GM12864 (cell line): ENCODE results near the gene ZNF268.

Experiments used
- DNase-seq: peaks from one replicate; pipeline ENCODE4 v3.0.0-alpha.2; 2011; ENCODE audit warnings: low read depth
- H3K4me3 ChIP-seq: 2 replicates; pipeline ENCODE4 v1.5.1; 2011; ENCODE audit warnings: mild to moderate bottlenecking, low read depth, low read length, control low read depth
- TF ChIP-seq, protein P1 (sequence below): IDR thresholded peaks from 2 replicates; pipeline ENCODE4 v1.5.1; 2011; ENCODE audit warnings: low read depth, mild to moderate bottlenecking, moderate library complexity, low read length, control low read depth, inconsistent platforms; ENCODE audit errors: missing control alignments

Gene ZNF268

GRCh38 chr12:133225527-133225926, 44.2 kb downstream of the ZNF268 start:
- no peak for DNase-seq
- TF ChIP-seq, protein P1, sequence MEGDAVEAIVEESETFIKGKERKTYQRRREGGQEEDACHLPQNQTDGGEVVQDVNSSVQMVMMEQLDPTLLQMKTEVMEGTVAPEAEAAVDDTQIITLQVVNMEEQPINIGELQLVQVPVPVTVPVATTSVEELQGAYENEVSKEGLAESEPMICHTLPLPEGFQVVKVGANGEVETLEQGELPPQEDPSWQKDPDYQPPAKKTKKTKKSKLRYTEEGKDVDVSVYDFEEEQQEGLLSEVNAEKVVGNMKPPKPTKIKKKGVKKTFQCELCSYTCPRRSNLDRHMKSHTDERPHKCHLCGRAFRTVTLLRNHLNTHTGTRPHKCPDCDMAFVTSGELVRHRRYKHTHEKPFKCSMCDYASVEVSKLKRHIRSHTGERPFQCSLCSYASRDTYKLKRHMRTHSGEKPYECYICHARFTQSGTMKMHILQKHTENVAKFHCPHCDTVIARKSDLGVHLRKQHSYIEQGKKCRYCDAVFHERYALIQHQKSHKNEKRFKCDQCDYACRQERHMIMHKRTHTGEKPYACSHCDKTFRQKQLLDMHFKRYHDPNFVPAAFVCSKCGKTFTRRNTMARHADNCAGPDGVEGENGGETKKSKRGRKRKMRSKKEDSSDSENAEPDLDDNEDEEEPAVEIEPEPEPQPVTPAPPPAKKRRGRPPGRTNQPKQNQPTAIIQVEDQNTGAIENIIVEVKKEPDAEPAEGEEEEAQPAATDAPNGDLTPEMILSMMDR, result no peak
- no peak overlapping the region for H3K4me3 ChIP-seq

- H3K4me3 ChIP-seq, result no peak overlapping the region
- TF ChIP-seq, protein P1, result no peak
- DNase-seq, result no peak
Measured at GRCh38 chr12:133226690-133227089, 45.4 kb downstream of the ZNF268 start.

- TF ChIP-seq, protein P1, result no peak
- no peak overlapping the region for H3K4me3 ChIP-seq
- no peak for DNase-seq
Measured at GRCh38 chr12:133227281-133227852, 46.1 kb downstream of the ZNF268 start.

DNA sequence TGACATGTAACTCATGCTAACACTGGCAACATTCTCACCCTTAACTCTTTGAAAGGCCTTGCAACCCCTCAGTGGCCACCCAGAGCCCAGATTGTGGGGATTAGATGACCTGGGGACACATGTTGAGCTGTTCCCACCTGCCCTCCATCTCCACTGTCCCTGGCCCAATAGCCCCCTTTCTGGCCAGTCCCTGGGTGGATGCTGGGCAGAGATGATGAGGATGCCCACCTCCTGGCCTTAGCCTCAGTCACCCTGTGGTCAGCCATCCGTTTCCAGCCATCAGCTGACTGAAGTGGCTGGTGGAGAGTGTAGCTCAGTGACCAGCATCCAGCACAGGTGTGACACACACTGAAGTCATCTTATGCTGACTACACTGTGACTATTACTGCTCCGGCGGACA, 49.7 kb downstream of the ZNF268 start:
- TF ChIP-seq, protein P1, result no peak

DNA sequence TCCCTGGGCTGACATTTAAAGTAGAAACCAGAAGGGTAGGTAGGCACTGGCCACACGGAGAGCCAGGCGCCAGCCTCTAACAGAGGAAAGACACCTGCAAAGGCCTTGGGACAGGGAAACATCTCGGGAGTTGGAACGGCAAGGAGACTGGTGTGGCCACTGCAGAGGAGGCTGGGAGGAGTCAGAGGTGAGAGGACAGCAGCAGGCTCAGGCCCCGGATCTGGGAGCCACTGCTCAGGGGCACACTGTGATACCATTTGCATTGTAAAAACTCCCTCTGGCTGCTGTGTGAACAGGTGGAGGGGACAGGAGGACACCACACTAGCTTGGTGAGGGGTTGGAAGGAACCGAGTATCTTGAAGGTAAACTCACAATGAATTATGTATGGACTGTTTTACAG, 51.7 kb downstream of the ZNF268 start:
- no peak for DNase-seq
- TF ChIP-seq, protein P1, result no peak
- H3K4me3 ChIP-seq, result no peak overlapping the region

More for the DNA sequence above, 49.7 kb downstream of the ZNF268 start:
- DNase-seq, result no peak
- H3K4me3 ChIP-seq, result no peak overlapping the region

- DNase-seq, result no peak
- no peak overlapping the region for H3K4me3 ChIP-seq
- TF ChIP-seq, protein P1, result no peak
Measured at GRCh38 chr12:133233993-133234564, 52.8 kb downstream of the ZNF268 start.

- no peak overlapping the region for H3K4me3 ChIP-seq
- TF ChIP-seq, protein P1, result no peak
- no peak for DNase-seq
Measured at GRCh38 chr12:133234971-133235370, 53.7 kb downstream of the ZNF268 start.
